ENCODE measurements around the gene ZNF253.
A peak's percentile ranks its signal among the peaks of the same experiment; 100 is the strongest.
"Not testable (repeated sequence)": the region's sequence is repeated elsewhere in the genome, so short reads cannot be mapped to it uniquely, and the experiment has no call there.

The ZNF253 gene

DNA sequence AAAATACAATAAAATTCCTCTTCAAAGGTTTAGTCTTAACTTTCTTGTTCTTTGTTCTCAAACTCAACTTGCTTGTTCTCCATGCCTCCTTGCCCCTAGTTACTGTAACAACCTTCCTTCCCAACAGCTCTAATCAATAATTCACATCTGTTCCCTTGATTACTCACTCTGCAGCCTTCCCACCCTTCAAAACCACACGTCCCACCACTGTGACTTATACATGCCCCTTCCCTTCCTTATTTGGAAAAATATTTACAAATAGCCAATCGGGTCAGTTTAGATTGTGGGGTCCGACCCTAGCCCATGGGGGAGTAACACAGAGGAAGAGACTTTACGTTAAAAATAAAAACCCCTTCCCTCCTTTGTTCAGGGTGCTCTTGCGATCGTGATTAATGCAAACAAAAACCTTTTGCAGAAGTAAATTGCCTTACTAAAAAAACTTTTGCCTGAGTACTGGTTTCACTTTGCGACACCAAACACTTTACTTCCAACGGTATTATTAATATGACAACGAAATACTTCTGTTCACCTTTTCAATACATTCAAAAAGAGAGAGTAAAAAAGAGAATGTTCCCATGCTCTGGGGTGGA lies 34.6 kb downstream of the ZNF253 start:
- peak in 1 of 2 experiments; percentile 28 for DNase-seq

DNA sequence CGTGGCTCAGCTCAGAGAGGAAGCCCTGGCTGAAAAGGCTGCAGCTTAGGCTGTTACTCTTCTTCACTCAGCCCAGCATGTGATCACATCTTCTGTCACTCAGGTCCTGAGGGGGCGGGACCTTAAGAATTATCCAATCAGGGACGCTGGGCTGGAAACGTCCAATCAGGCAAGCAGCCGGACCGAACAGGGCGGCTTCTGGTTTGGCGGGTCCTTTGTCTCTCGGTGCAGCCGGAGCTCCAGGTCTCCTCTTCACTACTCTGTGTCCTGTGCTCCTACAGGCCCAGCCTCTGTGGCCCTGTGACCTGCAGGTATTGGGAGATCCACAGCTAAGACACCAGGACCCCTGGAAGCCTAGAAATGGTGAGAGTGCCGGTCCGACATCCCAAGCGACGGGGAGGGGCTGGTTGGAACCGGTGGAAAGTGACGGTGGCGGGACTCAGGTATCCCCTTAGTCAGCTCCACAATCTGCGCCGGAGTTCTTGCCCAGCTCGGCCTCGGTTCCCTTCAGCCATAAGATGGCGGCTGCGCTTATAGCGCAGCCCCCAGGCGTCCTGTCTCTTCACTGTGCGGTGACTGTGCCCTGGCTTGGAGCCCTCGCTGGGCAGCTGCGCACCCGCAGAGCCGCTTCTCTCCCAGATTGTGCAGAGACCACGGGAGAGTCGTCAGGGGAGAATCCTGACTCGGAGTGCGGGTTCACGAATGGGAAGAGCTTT lies 35.2 kb downstream of the ZNF253 start, which contains the start of gene ZNF93:
Gene ZNF93 (plus strand): TSS at position 218 of the 716 bp plus-strand sequence. CDS start 143 bp downstream, at position 361.
- peak; percentile 92 to 94 for DNase-seq

DNA sequence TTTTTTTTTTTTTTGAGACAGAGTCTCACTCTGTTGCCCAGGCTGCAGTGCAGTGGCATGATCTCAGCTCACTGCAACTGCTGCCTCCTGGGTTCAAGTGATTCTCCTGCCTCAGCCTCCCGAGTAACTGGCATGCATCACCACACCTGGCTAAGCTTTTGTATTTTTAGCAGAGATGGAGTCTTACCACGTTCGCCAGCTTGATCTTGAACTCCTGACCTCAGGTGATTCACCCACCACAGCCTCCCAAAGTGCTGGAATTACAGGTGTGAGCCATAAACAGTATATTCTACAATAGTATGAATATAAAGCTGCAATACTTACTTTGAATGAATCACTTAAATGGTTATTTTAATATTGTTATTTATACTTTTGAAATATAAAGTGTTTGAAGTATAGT lies 41.9 kb downstream of the ZNF253 start:
- not testable (repeated sequence) for DNase-seq

DNA sequence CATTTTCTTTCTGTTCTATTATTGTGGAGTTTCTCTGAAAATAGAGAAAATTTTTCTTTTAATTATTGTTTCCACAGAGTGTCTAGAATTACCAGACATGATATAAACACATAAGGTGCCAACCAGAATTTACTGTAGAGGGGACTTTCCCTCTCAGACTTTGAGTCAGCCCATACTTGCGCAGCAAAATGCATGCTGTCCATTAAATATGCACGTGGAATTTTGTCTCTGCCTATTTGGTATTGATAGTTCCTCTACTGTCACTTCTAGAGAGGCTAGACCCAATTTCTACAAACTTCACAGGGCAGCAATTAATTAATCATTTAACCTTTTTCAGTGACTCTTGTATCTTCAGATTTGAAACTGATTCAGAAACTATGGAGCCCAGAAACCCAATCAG lies 44.0 kb downstream of the ZNF253 start:
- DNase-seq = no peak

DNA sequence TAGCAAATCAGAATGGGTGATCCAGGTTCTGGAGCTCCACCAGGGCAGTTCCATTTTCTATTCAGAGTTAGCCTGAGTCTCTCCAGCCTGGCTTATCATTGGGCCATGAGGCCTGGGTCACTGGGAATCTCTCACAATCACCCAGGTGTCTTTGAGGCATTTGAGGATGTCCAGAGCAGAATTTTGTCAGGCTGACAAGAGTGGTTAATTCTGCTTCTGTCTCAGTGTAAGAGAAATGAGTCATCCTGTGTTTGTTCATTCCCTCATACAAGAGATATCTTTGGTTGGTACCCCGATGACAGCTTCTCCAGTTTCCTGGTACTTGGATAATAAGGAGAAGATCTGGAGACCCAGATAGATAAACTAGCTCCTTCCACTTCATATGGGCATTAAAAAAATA lies 45.5 kb downstream of the ZNF253 start:
- DNase-seq = no peak

DNA sequence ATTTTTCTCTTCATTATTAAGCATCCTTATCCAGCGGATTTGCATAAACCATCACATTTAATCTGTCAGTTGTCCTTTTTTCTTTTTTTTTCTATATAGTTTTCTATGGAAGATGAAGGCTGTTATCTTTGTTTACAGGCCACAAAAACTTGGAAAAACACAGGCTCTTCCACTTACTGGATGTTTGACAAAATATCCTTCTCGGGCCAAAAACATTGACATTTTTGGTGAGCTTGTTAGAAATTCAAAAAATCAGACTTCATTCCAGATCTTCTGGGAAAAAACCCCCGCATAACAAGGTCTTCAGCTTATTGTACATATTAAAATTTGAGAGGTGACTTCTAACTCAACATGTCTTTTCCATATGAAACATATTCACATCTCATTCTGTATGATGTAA lies 48.9 kb downstream of the ZNF253 start:
- DNase-seq = no peak

DNA sequence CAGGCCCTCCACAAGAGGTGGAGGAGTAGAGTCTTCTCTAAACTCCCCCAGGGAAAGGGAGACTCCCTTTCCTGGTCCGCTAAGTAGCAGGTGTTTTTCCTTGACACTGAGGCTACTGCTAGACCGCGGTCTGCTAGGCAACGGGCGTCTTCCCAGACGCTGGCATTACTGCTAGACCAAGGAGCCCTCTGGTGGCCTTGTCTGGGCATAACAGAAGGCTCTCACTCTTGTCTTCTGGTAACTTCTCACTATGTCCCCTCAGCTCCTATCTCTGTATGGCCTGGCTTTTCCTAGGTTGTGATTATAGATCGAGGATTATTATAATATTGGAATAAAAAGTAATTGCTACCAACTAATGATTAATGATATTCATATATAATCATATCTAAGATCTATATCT lies 64.7 kb downstream of the ZNF253 start:
- peak; percentile 50 to 56 for DNase-seq

DNA sequence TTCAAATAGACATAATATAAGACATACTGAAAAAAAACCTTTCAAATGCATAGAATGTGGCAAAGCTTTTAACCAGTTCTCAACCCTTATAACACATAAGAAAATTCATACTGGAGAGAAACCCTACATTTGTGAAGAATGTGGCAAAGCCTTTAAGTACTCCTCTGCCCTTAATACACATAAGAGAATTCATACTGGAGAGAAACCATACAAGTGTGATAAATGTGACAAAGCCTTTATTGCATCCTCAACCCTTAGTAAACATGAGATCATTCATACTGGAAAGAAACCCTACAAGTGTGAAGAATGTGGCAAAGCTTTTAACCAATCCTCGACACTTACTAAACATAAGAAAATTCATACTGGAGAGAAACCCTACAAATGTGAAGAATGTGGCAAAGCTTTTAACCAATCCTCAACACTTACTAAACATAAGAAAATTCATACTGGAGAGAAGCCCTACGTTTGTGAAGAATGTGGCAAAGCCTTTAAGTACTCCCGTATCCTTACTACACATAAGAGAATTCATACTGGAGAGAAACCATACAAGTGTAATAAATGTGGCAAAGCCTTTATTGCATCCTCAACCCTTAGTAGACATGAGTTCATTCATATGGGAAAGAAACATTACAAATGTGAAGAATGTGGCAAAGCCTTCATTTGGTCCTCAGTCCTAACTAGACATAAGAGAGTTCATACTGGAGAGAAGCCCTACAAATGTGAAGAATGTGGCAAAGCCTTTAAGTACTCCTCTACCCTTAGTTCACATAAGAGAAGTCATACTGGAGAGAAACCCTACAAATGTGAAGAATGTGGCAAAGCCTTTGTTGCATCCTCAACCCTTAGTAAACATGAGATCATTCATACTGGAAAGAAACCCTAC lies 68.0 kb downstream of the ZNF253 start:
- DNase-seq = not testable (repeated sequence)

DNA sequence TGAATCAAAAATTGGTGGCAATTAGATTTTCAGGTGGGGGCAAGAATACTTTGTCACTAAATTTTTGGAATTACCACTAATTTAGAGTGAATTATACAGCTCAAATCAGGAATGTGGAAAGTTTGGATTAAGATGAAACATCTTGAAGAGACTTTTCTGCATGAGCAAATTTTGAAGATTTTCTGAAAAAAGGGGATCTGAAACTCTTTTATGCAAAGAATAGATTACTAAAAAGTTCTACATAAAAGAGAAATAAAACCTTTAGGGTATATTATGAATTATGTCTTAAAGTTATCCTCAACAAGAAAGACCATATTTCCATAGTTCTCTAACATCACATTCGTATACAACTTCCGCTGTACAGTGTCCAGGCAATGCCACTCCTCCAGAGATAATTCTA lies 71.7 kb downstream of the ZNF253 start:
- no peak for DNase-seq

DNA sequence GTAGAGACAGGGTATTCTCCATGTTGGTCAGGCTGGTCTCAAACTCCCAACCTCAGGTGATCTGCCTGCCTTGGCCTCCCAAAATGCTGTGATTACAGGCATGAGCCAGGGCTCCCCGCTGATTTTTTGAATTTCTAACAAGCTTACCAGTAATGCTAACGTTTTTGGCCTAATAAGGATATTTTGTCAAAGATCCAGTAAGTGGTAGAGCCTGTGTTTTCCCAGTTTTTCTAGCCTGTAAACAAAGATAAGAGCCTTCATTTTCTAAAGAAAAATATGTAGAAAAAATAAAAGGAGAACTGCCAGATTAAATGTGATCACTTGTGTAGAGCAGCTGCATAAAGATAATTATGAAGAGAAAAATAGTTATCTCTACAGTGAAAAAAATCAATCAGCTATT lies 72.8 kb downstream of the ZNF253 start:
- no peak for DNase-seq

DNA sequence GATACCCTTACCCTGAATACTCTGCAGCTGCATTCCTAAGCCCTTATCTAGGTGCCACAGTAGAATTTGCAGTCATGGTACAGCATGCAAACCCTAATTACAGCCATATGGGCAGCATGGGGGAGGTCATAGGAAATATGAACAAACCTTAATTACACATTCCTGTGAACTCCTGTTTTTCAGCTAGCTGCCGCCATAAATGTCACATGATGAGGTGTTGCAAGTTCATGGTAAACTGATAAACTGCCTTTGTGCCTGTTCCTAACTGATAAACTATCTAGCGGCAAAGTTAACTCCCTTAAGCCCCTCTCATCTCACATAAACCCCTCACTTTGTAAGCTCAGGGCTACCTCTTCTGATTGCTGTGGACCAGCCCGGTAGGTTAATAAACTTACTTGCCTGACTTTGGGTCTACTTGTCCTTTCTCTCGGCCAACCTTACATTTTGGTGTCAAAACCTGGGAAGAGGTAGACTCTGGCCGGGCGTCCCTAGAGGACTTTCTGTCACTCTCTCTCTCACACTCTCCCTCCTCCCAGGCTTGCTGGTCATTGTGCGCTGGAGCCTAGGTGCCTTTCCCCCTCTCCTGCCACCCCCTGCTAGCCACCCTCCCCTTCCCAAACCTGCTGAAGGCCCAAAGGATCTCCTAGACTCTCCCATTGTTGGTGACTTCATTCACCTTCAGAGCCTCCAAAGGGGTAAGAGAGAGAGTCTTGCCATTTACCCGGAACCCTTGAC lies 78.3 kb downstream of the ZNF253 start:
- no peak for DNase-seq
